Renal cortex interstitium (tissue), 15 donors: ENCODE results near the gene C15orf40. TPM values are rescaled to one million over a fixed set of nuclear protein-coding genes. Genes with fewer than 3 reads are reported as not detected.
A peak's percentile ranks its signal among the peaks of the same experiment; 100 is the strongest.
"Not testable (repeated sequence)": the region's sequence is repeated elsewhere in the genome, so short reads cannot be mapped to it uniquely, and the experiment has no call there.

Experiments used
- DNase-seq, 11 donors: peaks; one replicate each; pipeline ENCODE4 v3.0.0-alpha.2; 2013; ENCODE audit warnings: low read depth in 9 of 11, low spot score in 4 of 11; ENCODE audit errors: extremely low read depth in 1 of 11
- long read RNA-seq, 16 experiments: transcript quantifications; one replicate each; lab custom pipeline, GENCODE V29; 2026
- polyA plus RNA-seq, 3 donors: library from polyadenylated mRNA; unstranded; fragments of 120-200 nt; gene quantifications; one replicate each; pipeline ENCODE4 v1.2.1, GENCODE V29; 2013; ENCODE audit not compliant: insufficient read length in 3 of 3

The C15orf40 gene
- polyA plus RNA-seq = 10 to 100 TPM; 26.7 to 37.1 (median 29.0) TPM
- long read RNA-seq, donor 1, full-length matches to known transcripts = 5 of 5 reads
- long read RNA-seq, donor 1, partial matches to known transcripts = 0 of 5 reads
- long read RNA-seq, donor 1, other reads (novel, unspliced or antisense) = 0 of 5 reads
- long read RNA-seq, donor 2, full-length matches to known transcripts = 9 of 9 reads
- long read RNA-seq, donor 2, partial matches to known transcripts = 0 of 9 reads
- long read RNA-seq, donor 2, other reads (novel, unspliced or antisense) = 0 of 9 reads
- long read RNA-seq, donor 3, full-length matches to known transcripts = 17 of 17 reads
- long read RNA-seq, donor 3, partial matches to known transcripts = 0 of 17 reads
- long read RNA-seq, donor 3, other reads (novel, unspliced or antisense) = 0 of 17 reads
- long read RNA-seq, donor 4, full-length matches to known transcripts = 8 of 8 reads
- long read RNA-seq, donor 4, partial matches to known transcripts = 0 of 8 reads
- long read RNA-seq, donor 4, other reads (novel, unspliced or antisense) = 0 of 8 reads
- long read RNA-seq, donor 5 = 0 reads
- long read RNA-seq, donor 6, full-length matches to known transcripts = 6 of 6 reads
- long read RNA-seq, donor 6, partial matches to known transcripts = 0 of 6 reads
- long read RNA-seq, donor 6, other reads (novel, unspliced or antisense) = 0 of 6 reads
- long read RNA-seq, donor 7, full-length matches to known transcripts = 7 of 25 reads
- long read RNA-seq, donor 7, partial matches to known transcripts = 18 of 25 reads
- long read RNA-seq, donor 7, other reads (novel, unspliced or antisense) = 0 of 25 reads
- long read RNA-seq, donor 8 = 0 reads
- long read RNA-seq, donor 9, full-length matches to known transcripts = 8 of 8 reads
- long read RNA-seq, donor 9, partial matches to known transcripts = 0 of 8 reads
- long read RNA-seq, donor 9, other reads (novel, unspliced or antisense) = 0 of 8 reads
- long read RNA-seq, donor 10, full-length matches to known transcripts = 3 of 3 reads
- long read RNA-seq, donor 10, partial matches to known transcripts = 0 of 3 reads
- long read RNA-seq, donor 10, other reads (novel, unspliced or antisense) = 0 of 3 reads
- long read RNA-seq, donor 11, full-length matches to known transcripts = 6 of 6 reads
- long read RNA-seq, donor 11, partial matches to known transcripts = 0 of 6 reads
- long read RNA-seq, donor 11, other reads (novel, unspliced or antisense) = 0 of 6 reads
- long read RNA-seq, donor 12, full-length matches to known transcripts = 3 of 3 reads
- long read RNA-seq, donor 12, partial matches to known transcripts = 0 of 3 reads
- long read RNA-seq, donor 12, other reads (novel, unspliced or antisense) = 0 of 3 reads
- long read RNA-seq, donor 13 = 0 reads
- long read RNA-seq, donor 14, full-length matches to known transcripts = 11 of 17 reads
- long read RNA-seq, donor 14, partial matches to known transcripts = 6 of 17 reads
- long read RNA-seq, donor 14, other reads (novel, unspliced or antisense) = 0 of 17 reads
- long read RNA-seq, donor 15, full-length matches to known transcripts = 2 of 2 reads
- long read RNA-seq, donor 15, partial matches to known transcripts = 0 of 2 reads
- long read RNA-seq, donor 15, other reads (novel, unspliced or antisense) = 0 of 2 reads
- long read RNA-seq, donor 16, full-length matches to known transcripts = 17 of 17 reads
- long read RNA-seq, donor 16, partial matches to known transcripts = 0 of 17 reads
- long read RNA-seq, donor 16, other reads (novel, unspliced or antisense) = 0 of 17 reads

- DNase-seq = peak; percentile 74 to 89 (median 87)
Measured at GRCh38 chr15:83011271-83012075, at the start of gene C15orf40. Gene C15orf40 (minus strand): TSS chr15:83011639. CDS start chr15:83011607, 32 bp downstream.

DNA sequence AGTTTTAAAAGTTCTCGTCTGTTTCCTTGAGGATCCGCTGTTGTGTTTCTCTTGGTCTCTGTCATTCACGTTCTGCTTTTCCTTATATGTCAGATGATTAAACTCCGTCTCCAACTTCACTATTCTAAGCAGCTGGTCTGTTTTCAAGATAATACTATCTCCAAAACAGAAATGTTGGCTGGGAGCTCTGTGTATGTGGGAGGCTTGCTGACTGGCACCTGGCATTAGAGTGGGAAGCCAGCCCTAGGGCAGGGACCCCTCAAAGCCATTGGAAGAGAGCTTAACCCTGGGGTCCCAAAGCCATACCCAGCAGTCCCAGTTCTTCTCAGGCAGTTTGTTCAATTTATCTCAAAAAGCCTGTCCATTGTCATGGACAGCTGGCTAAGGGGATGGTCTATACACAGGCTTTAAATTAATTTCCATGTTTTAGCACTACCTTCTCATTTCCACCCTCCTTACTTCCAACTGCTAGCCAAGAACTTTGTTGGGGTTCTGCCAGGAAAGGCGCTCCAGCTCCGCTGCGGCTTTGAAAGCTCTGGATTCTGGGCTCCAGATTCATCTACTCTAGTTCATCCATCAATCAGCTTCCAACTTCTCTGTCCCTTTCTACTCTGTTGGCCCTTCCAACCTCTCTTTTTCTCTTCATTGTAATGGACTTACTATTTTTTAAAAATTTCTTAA, 46.4 kb upstream of the C15orf40 start:
- no peak for DNase-seq

GRCh38 chr15:83057002-83057401, 45.6 kb upstream of the C15orf40 start:
- DNase-seq = no peak

- no peak for DNase-seq
Measured at GRCh38 chr15:83053151-83053550, 41.7 kb upstream of the C15orf40 start.

- DNase-seq = no peak
Measured at GRCh38 chr15:83046558-83047127, 35.2 kb upstream of the C15orf40 start.

GRCh38 chr15:83044156-83044555, 32.7 kb upstream of the C15orf40 start:
- DNase-seq = no peak

GRCh38 chr15:83039206-83039605, 27.8 kb upstream of the C15orf40 start:
- no peak for DNase-seq

GRCh38 chr15:83036253-83036652, 24.8 kb upstream of the C15orf40 start:
- no peak for DNase-seq

DNA sequence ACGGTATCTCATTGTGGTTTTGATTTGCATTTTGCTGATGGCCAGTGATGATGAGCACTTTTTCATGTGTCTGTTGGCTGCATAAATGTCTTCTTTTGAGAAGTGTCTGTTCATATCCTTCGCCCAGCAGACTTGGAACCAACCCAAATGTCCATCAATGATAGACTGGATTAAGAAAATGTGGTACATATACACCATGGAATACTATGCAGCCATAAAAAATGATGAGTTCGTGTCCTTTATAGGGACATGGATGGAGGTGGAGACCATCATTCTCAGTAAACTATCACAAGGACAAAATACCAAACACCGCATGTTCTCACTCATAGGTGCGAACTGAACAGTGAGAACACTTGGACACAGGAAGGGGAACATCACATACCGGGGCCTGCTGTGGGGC, 19.8 kb upstream of the C15orf40 start:
- not testable (repeated sequence) for DNase-seq

DNA sequence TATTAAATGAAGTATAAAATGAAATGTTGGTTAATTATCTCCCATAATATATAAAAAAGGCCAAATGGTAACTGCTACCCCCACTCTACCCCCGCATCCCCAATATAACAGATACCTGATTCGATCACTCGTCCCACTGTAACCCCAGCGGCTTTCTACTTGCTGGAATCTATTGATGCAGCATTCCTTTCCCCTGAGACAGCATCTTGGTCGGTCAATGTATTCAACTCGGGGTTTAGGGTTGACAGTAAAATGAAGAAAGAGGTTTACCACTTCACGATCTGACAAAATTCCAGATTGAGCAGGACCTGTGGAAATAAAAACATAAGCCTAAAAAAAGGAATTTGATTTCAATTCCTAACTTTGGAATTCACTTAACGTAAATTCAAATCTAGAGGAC, 18.6 kb upstream of the C15orf40 start:
- no peak for DNase-seq

- DNase-seq = no peak
Measured at GRCh38 chr15:83018436-83018835, 7.0 kb upstream of the C15orf40 start.

DNA sequence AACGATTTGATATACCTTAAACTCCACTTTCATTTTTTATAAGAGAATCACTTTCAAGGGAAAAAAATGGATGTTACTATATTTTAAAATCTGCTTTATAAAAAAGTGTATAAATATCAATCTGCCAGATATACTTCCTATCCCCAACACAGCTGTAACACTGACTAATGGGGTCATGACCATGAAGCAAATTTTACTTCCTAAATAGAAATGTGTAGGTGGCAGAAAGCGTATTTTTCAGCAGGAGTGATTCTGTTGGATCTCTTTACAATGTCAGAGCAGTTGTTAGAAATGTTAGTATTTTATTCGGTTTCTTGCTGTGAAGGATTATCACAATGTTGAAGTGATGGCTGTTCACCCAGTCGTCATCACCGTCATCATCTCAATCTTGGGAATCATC, 5.5 kb upstream of the C15orf40 start:
- no peak for DNase-seq

GRCh38 chr15:83015361-83015760, 3.9 kb upstream of the C15orf40 start:
- DNase-seq = no peak

- DNase-seq = no peak
Measured at GRCh38 chr15:83014205-83014653, 2.8 kb upstream of the C15orf40 start.

- no peak for DNase-seq
Measured at GRCh38 chr15:83012636-83013035, 1.2 kb upstream of the C15orf40 start.

- no peak for DNase-seq
Measured at GRCh38 chr15:83012076-83012426, 612 bp upstream of the C15orf40 start.
